Smooth muscle cell (in vitro differentiated cells): Measurements from ENCODE around the gene RARRES2. TPM values are rescaled to one million over a fixed set of nuclear protein-coding genes. Genes with fewer than 3 reads are reported as not detected.

Source experiments
- DNase-seq: peaks from one replicate; lab custom pipeline; 2025; ENCODE audit not compliant: unreplicated experiment; lab: John Stamatoyannopoulos, UW
- H2AFZ ChIP-seq: fragments of 200-600 bp; sonication (generic); 2 replicates; pipeline ENCODE4 v1.6.0; 2016; ENCODE audit warnings: antibody characterized with exemption, low read depth, mild to moderate bottlenecking
- H3F3A ChIP-seq: fragments of 200-600 bp; sonication (generic); 2 replicates; pipeline ENCODE4 v1.6.0; 2017; ENCODE audit warnings: antibody characterized with exemption, low read depth
- H3K27ac ChIP-seq: fragments of 200-600 bp; sonication (generic); 2 replicates; pipeline ENCODE4 v1.5.1; 2016; ENCODE audit warnings: low read depth, mild to moderate bottlenecking
- H3K27me3 ChIP-seq: fragments of 200-600 bp; sonication (generic); 2 replicates; pipeline ENCODE4 v1.6.1; 2016; ENCODE audit warnings: low read depth, mild to moderate bottlenecking
- H3K36me3 ChIP-seq: fragments of 200-600 bp; sonication (generic); 2 replicates; pipeline ENCODE4 v1.5.1; 2016; ENCODE audit warnings: low read depth
- H3K4me1 ChIP-seq: fragments of 200-600 bp; sonication (generic); 2 replicates; pipeline ENCODE4 v1.5.1; 2016; ENCODE audit warnings: low read depth
- H3K4me2 ChIP-seq: fragments of 200-600 bp; sonication (generic); 2 replicates; pipeline ENCODE4 v1.6.0; 2016; ENCODE audit warnings: mild to moderate bottlenecking
- H3K4me3 ChIP-seq: fragments of 200-600 bp; sonication (generic); 2 replicates; pipeline ENCODE4 v1.5.1; 2016; ENCODE audit warnings: mild to moderate bottlenecking
- H3K79me2 ChIP-seq: fragments of 200-600 bp; sonication (generic); 2 replicates; pipeline ENCODE4 v1.6.0; 2016; ENCODE audit warnings: low read depth, mild to moderate bottlenecking
- H3K9ac ChIP-seq: fragments of 200-600 bp; sonication (generic); 2 replicates; pipeline ENCODE4 v1.6.0; 2016; ENCODE audit warnings: low read depth
- H3K9me3 ChIP-seq: fragments of 200-600 bp; sonication (generic); replicated peaks from 2 replicates; pipeline ENCODE4 v1.5.1; 2016; ENCODE audit warnings: low read depth
- H4K20me1 ChIP-seq: fragments of 200-600 bp; sonication (generic); 2 replicates; pipeline ENCODE4 v1.6.0; 2016; ENCODE audit warnings: low read depth
- WGBS: methylation state at CpG from one replicate; pipeline ENCODE4 v1.1.7; 2016; ENCODE audit warnings: low lambda C conversion rate; 5-methylcytosine and 5-hydroxymethylcytosine counted together
- polyA plus RNA-seq: library from polyadenylated mRNA; unstranded; fragments of >200 nt; fragmentation: Nextera tagmentation; extraction: Ambion mirVana; gene quantifications from 2 replicates; pipeline ENCODE4 v1.2.1, GENCODE V29; 2016
- total RNA-seq: library from RNA; depleted of rRNA; stranded (reverse); fragments of >200 nt; gene quantifications from 2 replicates; pipeline ENCODE4 v1.2.3, GENCODE V29; 2014
- TF ChIP-seq, protein P1 (sequence below): fragments of 200-600 bp; sonication (generic); IDR thresholded peaks from 2 replicates; pipeline ENCODE4 v1.5.1; 2017; ENCODE audit warnings: borderline replicate concordance, mild to moderate bottlenecking, antibody characterized with exemption; ENCODE audit not compliant: insufficient read depth, poor library complexity, severe bottlenecking

RARRES2 gene
- total and polyA plus RNA-seq, 2 experiments from 2014 or later = 23.6 to 31.8 TPM

GRCh38 chr7:150365673-150366398 is 24.4 kb upstream of the RARRES2 start:
- Histone ChIP-seq H3K36me3 (no peaks in the 10 kb centered on the region), H2AFZ (no peak overlapping the region), H3K27me3 (no peaks in the 10 kb centered on the region), H3K4me2 (no peak overlapping the region), H3K79me2 (peaks cover 4% of the 10 kb centered on the region), H3K4me3 (no peak overlapping the region), H3F3A (peaks cover 18% of the 10 kb centered on the region), H3K9ac (no peak overlapping the region), H3K27ac (no peak overlapping the region), H3K9me3 (no peaks in the 10 kb centered on the region), H4K20me1 (peaks cover under 1% of the 10 kb centered on the region), H3K4me1 (peaks cover 25% of the 10 kb centered on the region)
- no peak for DNase-seq
- WGBS = 82% methylated on average over 5 of the region's 5 CpGs
- TF ChIP-seq, protein P1, sequence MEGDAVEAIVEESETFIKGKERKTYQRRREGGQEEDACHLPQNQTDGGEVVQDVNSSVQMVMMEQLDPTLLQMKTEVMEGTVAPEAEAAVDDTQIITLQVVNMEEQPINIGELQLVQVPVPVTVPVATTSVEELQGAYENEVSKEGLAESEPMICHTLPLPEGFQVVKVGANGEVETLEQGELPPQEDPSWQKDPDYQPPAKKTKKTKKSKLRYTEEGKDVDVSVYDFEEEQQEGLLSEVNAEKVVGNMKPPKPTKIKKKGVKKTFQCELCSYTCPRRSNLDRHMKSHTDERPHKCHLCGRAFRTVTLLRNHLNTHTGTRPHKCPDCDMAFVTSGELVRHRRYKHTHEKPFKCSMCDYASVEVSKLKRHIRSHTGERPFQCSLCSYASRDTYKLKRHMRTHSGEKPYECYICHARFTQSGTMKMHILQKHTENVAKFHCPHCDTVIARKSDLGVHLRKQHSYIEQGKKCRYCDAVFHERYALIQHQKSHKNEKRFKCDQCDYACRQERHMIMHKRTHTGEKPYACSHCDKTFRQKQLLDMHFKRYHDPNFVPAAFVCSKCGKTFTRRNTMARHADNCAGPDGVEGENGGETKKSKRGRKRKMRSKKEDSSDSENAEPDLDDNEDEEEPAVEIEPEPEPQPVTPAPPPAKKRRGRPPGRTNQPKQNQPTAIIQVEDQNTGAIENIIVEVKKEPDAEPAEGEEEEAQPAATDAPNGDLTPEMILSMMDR = no peak

DNA sequence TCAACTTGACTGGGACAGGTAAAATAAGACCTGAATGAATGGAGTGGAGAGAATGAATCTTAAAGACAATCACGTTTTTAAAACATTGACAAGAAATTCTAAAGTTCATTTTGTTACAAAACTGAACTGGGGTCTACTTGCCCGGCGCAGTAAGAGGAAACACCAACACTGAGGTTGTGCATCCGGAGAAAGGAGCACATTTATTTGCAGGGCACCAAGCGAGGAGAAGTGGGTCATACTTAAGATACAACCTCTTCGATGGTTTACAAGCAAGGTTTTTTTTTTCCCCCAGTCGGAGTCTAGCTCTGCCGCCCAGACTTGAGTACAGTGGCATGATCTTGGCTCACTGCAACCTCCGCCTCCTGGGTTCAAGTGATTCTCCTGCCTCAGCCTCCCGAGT is 23.8 kb upstream of the RARRES2 start:
- H3K4me3 ChIP-seq = no peak overlapping the region
- TF ChIP-seq, protein P1 = no peak
- no peak overlapping the region for H3K4me2 ChIP-seq
- H3K4me1 ChIP-seq = peaks cover 20% of the 10 kb centered on the region
- DNase-seq = no peak
- no peak overlapping the region for H3K9ac ChIP-seq
- no peak overlapping the region for H3K27ac ChIP-seq
- peaks cover 4% of the 10 kb centered on the region for H3K79me2 ChIP-seq
- no peak overlapping the region for H2AFZ ChIP-seq
- no peaks in the 10 kb centered on the region for H3K27me3 ChIP-seq
- no peaks in the 10 kb centered on the region for H4K20me1 ChIP-seq
- H3K36me3 ChIP-seq = no peaks in the 10 kb centered on the region
- no peaks in the 10 kb centered on the region for H3K9me3 ChIP-seq
- 96% methylated on average over 10 of the region's 10 CpGs for WGBS
- peaks cover 14% of the 10 kb centered on the region for H3F3A ChIP-seq

- no peak overlapping the region for H2AFZ ChIP-seq
- TF ChIP-seq, protein P1 = no peak
- H3K79me2 ChIP-seq = no peaks in the 10 kb centered on the region
- H3K4me2 ChIP-seq = no peak overlapping the region
- H3K4me3 ChIP-seq = no peak overlapping the region
- H4K20me1 ChIP-seq = no peaks in the 10 kb centered on the region
- DNase-seq = no peak
- H3K27ac ChIP-seq = no peak overlapping the region
- H3K27me3 ChIP-seq = no peaks in the 10 kb centered on the region
- peaks cover 6% of the 10 kb centered on the region for H3F3A ChIP-seq
- no peaks in the 10 kb centered on the region for H3K9me3 ChIP-seq
- no peaks in the 10 kb centered on the region for H3K36me3 ChIP-seq
- peaks cover 10% of the 10 kb centered on the region for H3K4me1 ChIP-seq
- H3K9ac ChIP-seq = no peak overlapping the region
- 90% methylated on average over 5 of the region's 5 CpGs for WGBS
These were observed 22.4 kb upstream of the RARRES2 start for GRCh38 chr7:150363872-150364271.

- Histone ChIP-seq H4K20me1 (no peaks in the 10 kb centered on the region), H3K36me3 (no peaks in the 10 kb centered on the region), H3K79me2 (no peaks in the 10 kb centered on the region), H3K4me3 (no peak overlapping the region), H3K9ac (no peak overlapping the region), H3K27me3 (no peaks in the 10 kb centered on the region), H3K4me2 (no peak overlapping the region), H2AFZ (no peak overlapping the region), H3F3A (peaks cover 5% of the 10 kb centered on the region), H3K9me3 (no peaks in the 10 kb centered on the region), H3K4me1 (peaks cover 10% of the 10 kb centered on the region), H3K27ac (no peak overlapping the region)
- no peak for DNase-seq
- WGBS = 94% methylated on average over 4 of the region's 4 CpGs
- TF ChIP-seq, protein P1 = no peak
These were observed 21.9 kb upstream of the RARRES2 start for GRCh38 chr7:150363370-150363769.
